Sigmoid colon (tissue), 4 donors: ENCODE measurements around the gene KCNIP3.

Experiments used
- CTCF ChIP-seq, 4 experiments: fragments of 450-650 bp in 3 of 4; fragments of 200-600 bp in 1 of 4; IDR thresholded peaks; one replicate each; pipeline ENCODE4 v1.5.1; 2016 to 2019; ENCODE audit warnings: antibody characterized with exemption in 4 of 4, mild to moderate bottlenecking in 3 of 4, moderate library complexity in 2 of 4
- EP300 ChIP-seq, 4 donors: sonication (generic); formaldehyde crosslinking; IDR thresholded peaks; one replicate each; pipeline ENCODE4 v1.6.1; 2017; ENCODE audit warnings: antibody characterized with exemption in 4 of 4

GRCh38 chr2:95308426-95308990 is 11.4 kb downstream of the KCNIP3 start:
- TF ChIP-seq CTCF (IDR thresholded peaks at IDR 0.05) (no peak), EP300 (IDR thresholded peaks at IDR 0.05) (no peak)
